Gastroesophageal sphincter (tissue), 4 donors: ENCODE measurements around the gene JDP2. TPM values are rescaled to one million over a fixed set of nuclear protein-coding genes. Genes with fewer than 3 reads are reported as not detected.

Experiments
- ATAC-seq: fragments of 150-250 bp; one replicate; pipeline ENCODE4 v1.9.1; 2016; ENCODE audit warnings: mild to moderate bottlenecking, moderate library complexity
- H3K27ac ChIP-seq, 4 donors: fragments of 200-600 bp; sonication (generic) in 3 of 4; 1 replicate in 3 of 4; 2 replicates in 1 of 4; pipeline ENCODE4 v1.5.1; 2016 to 2019
- H3K27me3 ChIP-seq: fragments of 200-600 bp; sonication (generic); one replicate; pipeline ENCODE4 v1.5.1; 2019
- H3K36me3 ChIP-seq, 2 donors: fragments of 200-600 bp; sonication (generic); one replicate each; pipeline ENCODE4 v1.5.1; 2019; ENCODE audit warnings: control low read depth in 1 of 2
- H3K4me1 ChIP-seq, 3 donors: fragments of 200-600 bp; sonication (generic); 1 replicate in 2 of 3; 2 replicates in 1 of 3; pipeline ENCODE4 v1.5.1; 2016 to 2019; ENCODE audit warnings: control low read depth in 2 of 3
- H3K4me3 ChIP-seq, 2 donors: fragments of 200-600 bp; sonication (generic); one replicate each; pipeline ENCODE4 v1.5.1; 2019; ENCODE audit warnings: mild to moderate bottlenecking in 1 of 2, moderate library complexity in 1 of 2
- H3K9me3 ChIP-seq, 3 donors: fragments of 200-600 bp; sonication (generic); one replicate each; pipeline ENCODE4 v1.5.1; 2017 to 2019; ENCODE audit warnings: control low read depth in 2 of 3
- EP300 ChIP-seq: sonication (generic); formaldehyde crosslinking; IDR thresholded peaks from one replicate; pipeline ENCODE4 v1.6.1; 2017; ENCODE audit warnings: antibody characterized with exemption, mild to moderate bottlenecking
- POLR2A ChIP-seq, 2 donors: fragments of 450-650 bp; IDR thresholded peaks; one replicate each; pipeline ENCODE4 v1.6.1; 2017; ENCODE audit warnings: antibody characterized with exemption in 2 of 2, mild to moderate bottlenecking in 2 of 2, moderate library complexity in 1 of 2
- POLR2AphosphoS5 ChIP-seq: sonication (generic); formaldehyde crosslinking; IDR thresholded peaks from one replicate; pipeline ENCODE4 v1.6.1; 2017; ENCODE audit warnings: antibody characterized with exemption
- WGBS, 2 donors: methylation state at CpG; one replicate each; pipeline ENCODE4 v1.1.5; 2018; ENCODE audit warnings: low coverage in 1 of 2; 5-methylcytosine and 5-hydroxymethylcytosine counted together
- total RNA-seq, 4 donors: library from RNA; depleted of rRNA; stranded (reverse); fragments of >200 nt; gene quantifications; one replicate each; pipeline ENCODE4 v1.1.0, GENCODE V29; 2016
- TF ChIP-seq, protein P1 (sequence below), 4 experiments: fragments of 200-600 bp in 2 of 4; fragments of 450-650 bp in 2 of 4; sonication (generic) in 1 of 4; IDR thresholded peaks; one replicate each; pipeline ENCODE4 v1.5.1; 2017 to 2019; ENCODE audit warnings: antibody characterized with exemption in 4 of 4, mild to moderate bottlenecking in 2 of 4, moderate library complexity in 2 of 4

The JDP2 gene
- total RNA-seq, 4 donors from 2014 or later = 55.6 to 90.0 (median 70.8) TPM

DNA sequence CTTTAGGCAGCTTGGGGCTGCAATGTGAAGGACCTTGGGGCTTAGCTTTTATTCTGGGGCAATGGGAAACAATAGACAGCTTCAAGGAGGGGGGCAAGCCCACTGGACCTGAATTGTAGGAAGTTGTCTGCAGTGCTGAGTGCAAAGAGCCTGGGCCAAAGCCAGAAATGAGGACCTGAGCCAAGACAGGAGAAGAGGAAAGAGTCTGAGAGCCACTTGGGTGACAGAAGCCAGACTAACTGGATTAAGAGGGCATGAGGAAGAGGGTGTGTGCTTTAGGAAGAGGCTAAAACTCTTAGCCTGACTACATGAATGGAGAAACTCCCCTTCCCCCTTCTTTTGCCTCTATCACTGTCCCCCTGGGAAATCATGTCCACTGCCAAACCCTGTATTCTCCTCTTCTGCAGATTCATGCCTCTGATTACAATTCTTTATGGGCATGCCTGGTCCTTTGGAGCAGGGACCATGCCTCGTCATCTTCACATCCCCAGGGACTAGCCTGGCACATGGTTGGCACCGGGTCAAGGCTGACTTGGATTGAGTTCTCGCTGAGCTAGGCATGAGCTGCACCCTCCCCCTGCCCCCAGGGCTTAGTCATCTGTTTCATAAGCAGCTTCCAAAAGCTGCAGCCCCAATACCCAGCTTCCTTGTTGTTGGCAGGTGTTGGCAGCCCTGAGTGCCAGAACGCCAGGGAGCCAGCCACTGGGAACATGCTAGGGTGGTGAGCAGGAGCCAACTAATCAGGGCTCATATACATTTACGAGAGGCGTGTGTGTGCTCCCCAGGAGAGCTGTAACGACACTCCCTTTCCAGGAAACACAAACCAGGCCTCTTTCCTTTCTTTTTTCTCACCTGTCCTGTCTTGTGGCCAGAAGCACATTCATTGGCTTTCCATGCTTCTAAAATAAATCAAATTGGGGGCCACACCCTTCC is 27.7 kb upstream of the JDP2 start:
- peak overlapping the region; percentile 69 to 88 (median 86) for H3K27ac ChIP-seq
- H3K4me3 ChIP-seq = no peak overlapping the region
- H3K36me3 ChIP-seq = no peaks in the 10 kb centered on the region
- no peaks in the 10 kb centered on the region for H3K9me3 ChIP-seq
- H3K4me1 ChIP-seq = peaks cover 6 to 28% (median 20%) of the 10 kb centered on the region in 3 donors
- TF ChIP-seq EP300 = no peak
- no peak for TF ChIP-seq POLR2A (IDR thresholded peaks at IDR 0.05)
- peak; percentile 96 for TF ChIP-seq POLR2AphosphoS5
- TF ChIP-seq, protein P1, sequence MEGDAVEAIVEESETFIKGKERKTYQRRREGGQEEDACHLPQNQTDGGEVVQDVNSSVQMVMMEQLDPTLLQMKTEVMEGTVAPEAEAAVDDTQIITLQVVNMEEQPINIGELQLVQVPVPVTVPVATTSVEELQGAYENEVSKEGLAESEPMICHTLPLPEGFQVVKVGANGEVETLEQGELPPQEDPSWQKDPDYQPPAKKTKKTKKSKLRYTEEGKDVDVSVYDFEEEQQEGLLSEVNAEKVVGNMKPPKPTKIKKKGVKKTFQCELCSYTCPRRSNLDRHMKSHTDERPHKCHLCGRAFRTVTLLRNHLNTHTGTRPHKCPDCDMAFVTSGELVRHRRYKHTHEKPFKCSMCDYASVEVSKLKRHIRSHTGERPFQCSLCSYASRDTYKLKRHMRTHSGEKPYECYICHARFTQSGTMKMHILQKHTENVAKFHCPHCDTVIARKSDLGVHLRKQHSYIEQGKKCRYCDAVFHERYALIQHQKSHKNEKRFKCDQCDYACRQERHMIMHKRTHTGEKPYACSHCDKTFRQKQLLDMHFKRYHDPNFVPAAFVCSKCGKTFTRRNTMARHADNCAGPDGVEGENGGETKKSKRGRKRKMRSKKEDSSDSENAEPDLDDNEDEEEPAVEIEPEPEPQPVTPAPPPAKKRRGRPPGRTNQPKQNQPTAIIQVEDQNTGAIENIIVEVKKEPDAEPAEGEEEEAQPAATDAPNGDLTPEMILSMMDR (IDR thresholded peaks at IDR 0.05) = no peak
- ATAC-seq = peak; percentile 91
- 9 to 10% methylated on average over 4 to 5 of the region's 7 CpGs for WGBS, 2 donors
- no peaks in the 10 kb centered on the region for H3K27me3 ChIP-seq

DNA sequence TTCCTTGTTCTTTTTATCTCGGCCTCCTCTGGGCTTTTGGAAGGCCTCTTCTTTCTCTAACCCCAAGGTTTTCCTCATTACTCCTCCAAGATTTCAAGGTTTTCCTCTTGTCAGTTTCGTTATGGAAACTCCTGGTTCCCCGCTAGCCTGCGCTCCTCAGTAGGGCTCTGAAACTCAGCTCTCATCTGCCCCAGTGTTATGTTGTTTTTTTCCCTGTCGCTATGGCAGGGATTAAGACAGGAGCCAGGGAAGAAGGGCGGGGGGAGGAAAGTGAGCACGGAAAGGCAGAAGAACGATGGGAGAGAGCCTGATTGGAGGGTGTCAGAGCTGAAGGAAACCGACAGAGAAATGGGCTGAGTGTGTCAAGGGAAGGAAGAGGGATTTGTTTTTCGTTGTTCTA is 26.5 kb upstream of the JDP2 start:
- no peaks in the 10 kb centered on the region for H3K27me3 ChIP-seq
- TF ChIP-seq, protein P1 (IDR thresholded peaks at IDR 0.05) = peak in 1 of 4 experiments; percentile 12
- TF ChIP-seq POLR2AphosphoS5 (peak; percentile 66), POLR2A (IDR thresholded peaks at IDR 0.05) (no peak)
- 0 to 2% methylated on average over 1 to 10 of the region's 10 CpGs for WGBS, 2 donors
- peak; percentile 79 for ATAC-seq
- H3K9me3 ChIP-seq = no peaks in the 10 kb centered on the region
- H3K4me3 ChIP-seq = peak overlapping the region in 1 of 2 donors; percentile 24
- H3K36me3 ChIP-seq = no peaks in the 10 kb centered on the region
- peaks cover 6 to 28% (median 20%) of the 10 kb centered on the region in 3 donors for H3K4me1 ChIP-seq
- H3K27ac ChIP-seq = peak overlapping the region; percentile 69 to 88 (median 86)

DNA sequence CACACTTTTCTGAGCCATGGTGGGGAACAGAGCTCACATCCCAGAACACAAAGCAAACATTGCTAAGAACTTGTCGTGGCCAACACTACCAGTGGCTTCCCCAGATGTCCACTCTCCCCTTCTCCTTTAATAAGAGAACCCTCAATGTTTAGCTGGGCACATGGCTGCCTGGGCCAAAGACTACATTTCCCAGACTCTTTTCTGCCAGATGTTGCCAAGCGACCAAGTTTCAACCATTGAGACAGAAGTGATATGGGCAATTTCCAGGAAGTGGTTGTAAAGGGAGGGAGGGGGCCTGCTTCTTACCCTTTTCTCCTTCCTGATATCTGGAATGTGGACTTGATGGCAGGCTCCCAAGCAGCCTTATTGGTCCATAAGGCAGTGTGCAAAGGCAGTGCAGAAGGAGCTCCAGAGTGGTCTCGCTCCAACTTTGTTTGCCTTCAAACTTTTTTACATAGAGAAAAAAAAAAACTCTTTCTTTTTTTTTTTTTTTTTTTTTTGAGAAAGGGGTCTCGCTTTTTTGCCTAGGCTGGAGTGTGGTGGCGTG is 24.9 kb upstream of the JDP2 start:
- H3K4me1 ChIP-seq = peaks cover 6 to 28% (median 20%) of the 10 kb centered on the region in 3 donors
- H3K9me3 ChIP-seq = no peaks in the 10 kb centered on the region
- H3K36me3 ChIP-seq = no peaks in the 10 kb centered on the region
- no peak overlapping the region for H3K4me3 ChIP-seq
- ATAC-seq = no peak
- H3K27me3 ChIP-seq = no peaks in the 10 kb centered on the region
- TF ChIP-seq POLR2AphosphoS5 = no peak
- no peak for TF ChIP-seq EP300
- TF ChIP-seq, protein P1 (IDR thresholded peaks at IDR 0.05) = no peak
- no peak for TF ChIP-seq POLR2A (IDR thresholded peaks at IDR 0.05)
- 100% methylated on average over 3 to 5 of the region's 5 CpGs for WGBS, 2 donors
- H3K27ac ChIP-seq = peak overlapping the region in 1 of 4 donors; percentile 87

DNA sequence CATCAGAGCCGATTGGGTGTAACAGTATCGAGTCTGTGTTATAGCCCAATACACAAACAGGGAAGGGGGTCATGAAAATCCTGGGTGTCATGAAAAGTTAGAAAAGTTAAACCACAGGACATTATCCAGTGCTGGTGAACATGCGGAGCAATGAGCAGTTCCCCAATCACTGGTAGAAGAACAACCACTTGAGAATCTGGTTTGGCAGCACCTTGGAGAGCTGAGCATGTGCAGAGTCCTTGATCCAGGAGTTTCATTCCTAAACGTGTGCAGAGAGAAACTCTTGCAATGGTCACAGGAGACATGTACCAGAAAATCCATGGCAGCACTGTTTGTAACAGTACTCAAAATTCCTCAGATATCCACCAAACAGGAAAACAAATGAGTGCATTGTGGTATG is 23.0 kb upstream of the JDP2 start:
- Histone ChIP-seq H3K27ac (no peak overlapping the region), H3K36me3 (no peaks in the 10 kb centered on the region), H3K4me3 (no peak overlapping the region), H3K9me3 (no peaks in the 10 kb centered on the region), H3K4me1 (peaks cover 6 to 24% (median 20%) of the 10 kb centered on the region in 3 donors), H3K27me3 (no peaks in the 10 kb centered on the region)
- no peak for TF ChIP-seq POLR2AphosphoS5
- TF ChIP-seq POLR2A (IDR thresholded peaks at IDR 0.05) = no peak
- no peak for TF ChIP-seq EP300
- TF ChIP-seq, protein P1 (IDR thresholded peaks at IDR 0.05) = no peak
- WGBS, 2 donors = 43 to 78% methylated on average over 2 to 4 of the region's 4 CpGs
- ATAC-seq = no peak
